WTC11 (cell line): ENCODE data around the gene SERPINB1. TPM values are rescaled to one million over a fixed set of nuclear protein-coding genes. Genes with fewer than 3 reads are reported as not detected.
A peak's percentile ranks its signal among the peaks of the same experiment; 100 is the strongest.
"Not testable (repeated sequence)": the region's sequence is repeated elsewhere in the genome, so short reads cannot be mapped to it uniquely, and the experiment has no call there.

Experiments
- ATAC-seq: fragments of 200-7000 bp; cut with Tn5 transposase; 2 replicates; pipeline ENCODE4 v1.10.0; 2021; ENCODE audit warnings: mild to moderate bottlenecking, moderate library complexity
- CTCF ChIA-PET: fragments of 300-600 bp; sonication (Branson Sonifier 250); formaldehyde crosslinking; loops from one replicate; lab custom pipeline; 2021; ENCODE audit warnings: antibody characterized with exemption; lab: Charles Lee
- POLR2A ChIA-PET: fragments of 350-600 bp; sonication (Branson Sonifier 250); formaldehyde crosslinking; loops from one replicate; lab custom pipeline; 2021; ENCODE audit warnings: antibody characterized with exemption; lab: Charles Lee
- DNase-seq: peaks from one replicate; pipeline ENCODE4 v3.0.0; 2021; ENCODE audit warnings: low spot score
- H3K27ac Mint-ChIP-seq: 2 replicates; pipeline ENCODE4 v1.8.0; 2021; ENCODE audit warnings: mixed read lengths
- H3K27me3 Mint-ChIP-seq: 2 replicates; pipeline ENCODE4 v1.8.0; 2021; ENCODE audit warnings: low read depth, mild to moderate bottlenecking, moderate library complexity, mixed read lengths
- H3K36me3 Mint-ChIP-seq: 2 replicates; pipeline ENCODE4 v1.8.0; 2021; ENCODE audit warnings: mixed read lengths
- H3K4me1 Mint-ChIP-seq: 2 replicates; pipeline ENCODE4 v1.8.0; 2022; ENCODE audit warnings: mixed read lengths
- H3K4me3 Mint-ChIP-seq: 2 replicates; pipeline ENCODE4 v1.8.0; 2021; ENCODE audit warnings: mild to moderate bottlenecking, moderate library complexity, mixed read lengths
- H3K9me3 Mint-ChIP-seq: 2 replicates; pipeline ENCODE4 v1.8.0; 2021; ENCODE audit warnings: mixed read lengths
- ATF1 ChIP-seq: sonication (generic); formaldehyde crosslinking; IDR thresholded peaks from 2 replicates; pipeline ENCODE4 v1.8.1; 2023; ENCODE audit warnings: mild to moderate bottlenecking, moderate library complexity, missing genetic modification reagents
- ATF2 ChIP-seq: sonication (generic); formaldehyde crosslinking; IDR thresholded peaks from 2 replicates; pipeline ENCODE4 v1.8.1; 2022; ENCODE audit warnings: low read depth, missing genetic modification reagents, borderline replicate concordance
- CREM ChIP-seq: sonication (generic); formaldehyde crosslinking; IDR thresholded peaks from 2 replicates; pipeline ENCODE4 v1.8.1; 2022; ENCODE audit warnings: mild to moderate bottlenecking, missing genetic modification reagents, moderate library complexity
- E2F1 ChIP-seq: sonication (generic); formaldehyde crosslinking; IDR thresholded peaks from 2 replicates; pipeline ENCODE4 v1.8.0; 2022; ENCODE audit warnings: mild to moderate bottlenecking, missing genetic modification reagents
- ELF4 ChIP-seq: sonication (generic); formaldehyde crosslinking; IDR thresholded peaks from 2 replicates; pipeline ENCODE4 v1.8.1; 2022; ENCODE audit warnings: low read depth, mild to moderate bottlenecking, moderate library complexity, missing genetic modification reagents
- IRF2 ChIP-seq: sonication (generic); formaldehyde crosslinking; IDR thresholded peaks from 2 replicates; pipeline ENCODE4 v1.8.0; 2022; ENCODE audit warnings: low read depth, missing genetic modification reagents, borderline replicate concordance
- MXD4 ChIP-seq: fragments of 250-450 bp; sonication (Bioruptor Pico); IDR thresholded peaks from 2 replicates; pipeline ENCODE4 v1.8.0; 2021; ENCODE audit warnings: mild to moderate bottlenecking, moderate library complexity, borderline replicate concordance
- NFYB ChIP-seq: sonication (generic); formaldehyde crosslinking; conservative IDR thresholded peaks from 2 replicates; pipeline ENCODE4 v1.8.0; 2022; ENCODE audit warnings: low read depth, missing genetic modification reagents
- NR1H2 ChIP-seq: sonication (generic); formaldehyde crosslinking; IDR thresholded peaks from 2 replicates; pipeline ENCODE4 v1.9.0; 2021; ENCODE audit warnings: mild to moderate bottlenecking, moderate library complexity, missing genetic modification reagents
- NR3C1 ChIP-seq: sonication (generic); formaldehyde crosslinking; conservative IDR thresholded peaks from 2 replicates; pipeline ENCODE4 v1.8.1; 2023; ENCODE audit warnings: low read depth, mild to moderate bottlenecking, missing genetic modification reagents
- OVOL2 ChIP-seq: fragments of 250-450 bp; sonication (Bioruptor Pico); IDR thresholded peaks from 2 replicates; pipeline ENCODE4 v1.9.0; 2021; ENCODE audit warnings: mild to moderate bottlenecking, borderline replicate concordance
- PRRX2 ChIP-seq: fragments of 250-450 bp; sonication (Bioruptor Pico); IDR thresholded peaks from 2 replicates; pipeline ENCODE4 v1.8.0; 2021; ENCODE audit warnings: mild to moderate bottlenecking
- RORB ChIP-seq: fragments of 250-450 bp; sonication (Bioruptor Pico); IDR thresholded peaks from 2 replicates; pipeline ENCODE4 v1.9.0; 2021; ENCODE audit warnings: mild to moderate bottlenecking
- USF2 ChIP-seq: sonication (generic); formaldehyde crosslinking; IDR thresholded peaks from 2 replicates; pipeline ENCODE4 v1.8.1; 2023; ENCODE audit warnings: mild to moderate bottlenecking, missing genetic modification reagents, moderate library complexity
- ZNF232 ChIP-seq: sonication (generic); formaldehyde crosslinking; IDR thresholded peaks from 2 replicates; pipeline ENCODE4 v1.8.0; 2022; ENCODE audit warnings: mild to moderate bottlenecking, missing genetic modification reagents
- total RNA-seq: library from RNA; stranded (reverse); gene quantifications from 3 replicates; pipeline ENCODE4 v1.2.3, GENCODE V29; 2021
- TF ChIP-seq, protein P1 (sequence below): fragments of 250-450 bp; sonication (Bioruptor Pico); IDR thresholded peaks from 2 replicates; pipeline ENCODE4 v1.8.0; 2021; ENCODE audit warnings: mild to moderate bottlenecking

The SERPINB1 gene
- total RNA-seq, 1 experiment from 2014 or later = 14.8 TPM

- ChIA-PET CTCF (no interaction called here), POLR2A (no interaction called here)
- TF ChIP-seq ZNF232 (no peak), NR3C1 (CRISPR knock-in tag) (no peak), E2F1 (CRISPR knock-in tag) (no peak), USF2 (CRISPR knock-in tag) (no peak), ELF4 (CRISPR knock-in tag) (no peak), PRRX2 (CRISPR knock-in tag) (no peak), RORB (CRISPR knock-in tag) (no peak), IRF2 (CRISPR knock-in tag) (no peak), NR1H2 (no peak), ATF2 (CRISPR knock-in tag) (no peak), OVOL2 (CRISPR knock-in tag) (no peak), ATF1 (CRISPR knock-in tag) (no peak), NFYB (CRISPR knock-in tag) (no peak)
- TF ChIP-seq, protein P1, sequence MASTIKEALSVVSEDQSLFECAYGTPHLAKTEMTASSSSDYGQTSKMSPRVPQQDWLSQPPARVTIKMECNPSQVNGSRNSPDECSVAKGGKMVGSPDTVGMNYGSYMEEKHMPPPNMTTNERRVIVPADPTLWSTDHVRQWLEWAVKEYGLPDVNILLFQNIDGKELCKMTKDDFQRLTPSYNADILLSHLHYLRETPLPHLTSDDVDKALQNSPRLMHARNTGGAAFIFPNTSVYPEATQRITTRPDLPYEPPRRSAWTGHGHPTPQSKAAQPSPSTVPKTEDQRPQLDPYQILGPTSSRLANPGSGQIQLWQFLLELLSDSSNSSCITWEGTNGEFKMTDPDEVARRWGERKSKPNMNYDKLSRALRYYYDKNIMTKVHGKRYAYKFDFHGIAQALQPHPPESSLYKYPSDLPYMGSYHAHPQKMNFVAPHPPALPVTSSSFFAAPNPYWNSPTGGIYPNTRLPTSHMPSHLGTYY (CRISPR knock-in tag) = no peak
- 0 out of 2 replicates have a peak, but pooled peaks cover 4% of the 10 kb centered on the region for H3K36me3 Mint-ChIP-seq
- H3K9me3 Mint-ChIP-seq = peaks cover 5% of the 10 kb centered on the region; the same call in 1 of the 2 replicates
- H3K4me3 Mint-ChIP-seq = no peak overlapping the region
- DNase-seq = no peak
- no peaks in the 10 kb centered on the region for H3K27me3 Mint-ChIP-seq
- peaks cover 4% of the 10 kb centered on the region; the same call in 1 of the 2 replicates for H3K4me1 Mint-ChIP-seq
- ATAC-seq = no peak
- H3K27ac Mint-ChIP-seq = no peak overlapping the region
Observed at GRCh38 chr6:2802521-2803060, 39.1 kb downstream of the SERPINB1 start.

GRCh38 chr6:2801687-2802086 is 40.0 kb downstream of the SERPINB1 start:
- H3K27me3 Mint-ChIP-seq, H3K4me3 Mint-ChIP-seq, CTCF ChIA-PET, DNase-seq, POLR2A ChIA-PET, H3K36me3 Mint-ChIP-seq, H3K9me3 Mint-ChIP-seq, H3K4me1 Mint-ChIP-seq, H3K27ac Mint-ChIP-seq, ATAC-seq: not testable (repeated sequence)

GRCh38 chr6:2800552-2801316 is 40.9 kb downstream of the SERPINB1 start:
- no peak for ATAC-seq
- ChIA-PET POLR2A (interaction anchor here (0.6 kb wide), 1 partner anchor 10 kb away, joined by 5 read pairs; no protein-coding TSS in a partner anchor), CTCF (interaction anchor here (0.7 to 1.1 kb wide), 3 partner anchors 10 to 152 kb away, joined by 3 read pairs; no protein-coding TSS in a partner anchor)
- Mint-ChIP-seq H3K36me3 (peaks cover 8% of the 10 kb centered on the region; the same call in 1 of the 2 replicates), H3K4me3 (no peak overlapping the region), H3K4me1 (peaks cover 8% of the 10 kb centered on the region; the same call in 1 of the 2 replicates), H3K27ac (peak overlapping the region; percentile 43), H3K27me3 (no peaks in the 10 kb centered on the region), H3K9me3 (peaks cover 5% of the 10 kb centered on the region; the same call in 1 of the 2 replicates)
- TF ChIP-seq CREM (CRISPR knock-in tag) = no peak
- TF ChIP-seq MXD4 = no peak
- DNase-seq = no peak
